ENCODE measurements around the gene ADRA2A. TPM values are rescaled to one million over a fixed set of nuclear protein-coding genes. Genes with fewer than 3 reads are reported as not detected.

ADRA2A gene
- total RNA-seq, 1 donor from 2014 or later, result not detected

Other genes starting within 250 kb of the ADRA2A start
- 72.4 and 118 TPM in 2 replicates for gene PDCD4, start 205.1 kb upstream of the ADRA2A start, total RNA-seq
- gene BBIP1, start 157.8 kb upstream of the ADRA2A start, total RNA-seq, result 10.9 and 17.3 TPM in 2 replicates
- 39.2 and 44.0 TPM in 2 replicates for gene SHOC2, start 157.4 kb upstream of the ADRA2A start, total RNA-seq

Data from dermis microvascular lymphatic vessel endothelial cell (primary cell).